ENCODE results near the gene MOV10L1. TPM values are rescaled to one million over a fixed set of nuclear protein-coding genes. Genes with fewer than 3 reads are reported as not detected.

MOV10L1 gene
- total RNA-seq, 4 donors from 2014 or later = 0.67 TPM; not detected in 3

GRCh38 chr22:50178471-50178864 lies 88.7 kb downstream of the MOV10L1 start:
- H3K9me3 ChIP-seq = no peaks in the 10 kb centered on the region
- H3K36me3 ChIP-seq = no peaks in the 10 kb centered on the region
- H3K27me3 ChIP-seq = no peaks in the 10 kb centered on the region
- TF ChIP-seq POLR2A (IDR thresholded peaks at IDR 0.05) (no peak), CTCF (IDR thresholded peaks at IDR 0.05) (no peak)
- H3K27ac ChIP-seq = no peak overlapping the region
- no peak overlapping the region for H3K4me3 ChIP-seq
- peaks cover 0 to 2% (median 0%) of the 10 kb centered on the region in 4 donors for H3K4me1 ChIP-seq
- DNase-seq = no peak

- no peaks in the 10 kb centered on the region for H3K9me3 ChIP-seq
- DNase-seq = peak in 1 of 3 donors; percentile 45
- H3K4me3 ChIP-seq = no peak overlapping the region
- no peak for TF ChIP-seq CTCF (IDR thresholded peaks at IDR 0.05)
- no peak for TF ChIP-seq POLR2A (IDR thresholded peaks at IDR 0.05)
- peaks cover 0 to 9% (median under 1%) of the 10 kb centered on the region in 4 donors for H3K4me1 ChIP-seq
- H3K36me3 ChIP-seq = no peaks in the 10 kb centered on the region
- H3K27me3 ChIP-seq = no peaks in the 10 kb centered on the region
- H3K27ac ChIP-seq = no peak overlapping the region
These were observed 89.4 kb downstream of the MOV10L1 start for GRCh38 chr22:50178871-50179869.

- DNase-seq = no peak
- H3K4me1 ChIP-seq = peaks cover 0 to 18% (median 9%) of the 10 kb centered on the region in 4 donors
- no peaks in the 10 kb centered on the region for H3K9me3 ChIP-seq
- TF ChIP-seq POLR2A (IDR thresholded peaks at IDR 0.05) = no peak
- no peak for TF ChIP-seq CTCF (IDR thresholded peaks at IDR 0.05)
- H3K36me3 ChIP-seq = no peaks in the 10 kb centered on the region
- H3K27ac ChIP-seq = no peak overlapping the region
- H3K27me3 ChIP-seq = no peaks in the 10 kb centered on the region
- no peak overlapping the region for H3K4me3 ChIP-seq
These were observed 90.3 kb downstream of the MOV10L1 start for GRCh38 chr22:50179937-50180726.

GRCh38 chr22:50180727-50181521 lies 91.1 kb downstream of the MOV10L1 start:
- Histone ChIP-seq H3K27me3 (no peaks in the 10 kb centered on the region), H3K4me3 (no peak overlapping the region), H3K4me1 (peaks cover 0 to 21% (median 11%) of the 10 kb centered on the region in 4 donors), H3K27ac (no peak overlapping the region), H3K9me3 (no peaks in the 10 kb centered on the region), H3K36me3 (no peaks in the 10 kb centered on the region)
- DNase-seq = no peak
- TF ChIP-seq POLR2A (IDR thresholded peaks at IDR 0.05) (no peak), CTCF (IDR thresholded peaks at IDR 0.05) (no peak)

Measured in Peyer's patch (tissue), 4 donors.